CD4-positive, alpha-beta T cell treated with Interleukin-4 for 1 hour (primary cell): Measurements from ENCODE around the gene EFNA1.
"Not testable (repeated sequence)": the region's sequence is repeated elsewhere in the genome, so short reads cannot be mapped to it uniquely, and the experiment has no call there.

Experiments
- DNase-seq, 2 donors: peaks; one replicate each; pipeline ENCODE4 v3.0.0-alpha.2; 2020 to 2022

Gene EFNA1

DNA sequence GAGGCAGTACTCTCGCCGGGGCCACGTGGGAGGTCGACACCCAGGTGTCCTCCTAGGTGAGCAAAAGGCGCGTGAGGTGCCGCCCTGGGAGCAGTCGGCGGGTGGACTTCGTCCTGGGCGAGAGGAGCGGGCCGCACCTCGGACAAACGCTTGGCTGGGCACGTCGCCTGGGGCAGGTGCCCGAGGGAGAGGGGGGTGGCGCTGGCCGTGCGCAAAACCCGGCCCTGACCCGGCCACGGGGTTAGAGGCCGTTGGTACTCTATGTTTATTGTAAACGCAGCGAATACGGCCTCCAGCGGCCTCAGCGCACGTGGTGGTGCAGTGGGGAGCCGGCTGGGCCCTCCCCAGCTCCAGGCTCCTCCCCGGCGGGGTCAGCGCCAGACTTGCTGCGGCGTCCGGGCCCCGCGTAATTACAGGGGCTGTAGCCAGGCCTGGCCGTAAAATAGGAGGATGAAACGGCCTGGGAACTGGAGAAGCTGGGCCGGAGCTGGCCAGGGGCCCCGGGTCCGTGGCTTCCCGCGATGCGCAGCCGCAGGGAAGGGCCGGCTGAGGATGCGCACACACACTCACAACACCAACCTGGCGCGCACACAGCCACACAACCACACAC lies 1.6 kb upstream of the EFNA1 start:
- no peak for DNase-seq

DNA sequence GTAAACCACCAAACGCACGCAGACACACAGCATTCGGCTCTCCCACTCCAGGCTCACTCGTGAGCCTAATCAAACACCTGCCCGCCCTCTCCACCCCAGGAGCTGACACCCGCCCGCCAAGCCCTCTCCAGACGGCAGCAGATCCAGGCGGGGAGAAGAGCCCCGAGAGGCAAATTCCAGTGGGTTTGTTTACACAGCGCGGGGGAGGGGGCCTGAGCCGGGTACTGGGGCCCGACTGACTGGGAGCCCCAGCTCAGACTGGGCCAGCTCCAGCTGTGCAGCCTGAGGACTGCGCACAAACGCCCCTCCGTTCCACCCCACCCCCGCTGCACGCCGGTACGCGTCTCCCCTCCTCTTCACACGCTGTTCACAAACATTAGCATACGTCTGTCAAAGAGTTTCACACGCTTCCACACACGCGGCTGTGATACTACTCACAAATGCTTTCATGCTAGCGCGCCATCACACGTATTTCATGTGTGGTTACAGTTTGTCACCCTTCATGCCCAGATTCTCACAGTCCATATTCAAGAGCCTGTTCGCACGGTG lies 1.0 kb upstream of the EFNA1 start:
- DNase-seq = peak; percentile 32 to 46

DNA sequence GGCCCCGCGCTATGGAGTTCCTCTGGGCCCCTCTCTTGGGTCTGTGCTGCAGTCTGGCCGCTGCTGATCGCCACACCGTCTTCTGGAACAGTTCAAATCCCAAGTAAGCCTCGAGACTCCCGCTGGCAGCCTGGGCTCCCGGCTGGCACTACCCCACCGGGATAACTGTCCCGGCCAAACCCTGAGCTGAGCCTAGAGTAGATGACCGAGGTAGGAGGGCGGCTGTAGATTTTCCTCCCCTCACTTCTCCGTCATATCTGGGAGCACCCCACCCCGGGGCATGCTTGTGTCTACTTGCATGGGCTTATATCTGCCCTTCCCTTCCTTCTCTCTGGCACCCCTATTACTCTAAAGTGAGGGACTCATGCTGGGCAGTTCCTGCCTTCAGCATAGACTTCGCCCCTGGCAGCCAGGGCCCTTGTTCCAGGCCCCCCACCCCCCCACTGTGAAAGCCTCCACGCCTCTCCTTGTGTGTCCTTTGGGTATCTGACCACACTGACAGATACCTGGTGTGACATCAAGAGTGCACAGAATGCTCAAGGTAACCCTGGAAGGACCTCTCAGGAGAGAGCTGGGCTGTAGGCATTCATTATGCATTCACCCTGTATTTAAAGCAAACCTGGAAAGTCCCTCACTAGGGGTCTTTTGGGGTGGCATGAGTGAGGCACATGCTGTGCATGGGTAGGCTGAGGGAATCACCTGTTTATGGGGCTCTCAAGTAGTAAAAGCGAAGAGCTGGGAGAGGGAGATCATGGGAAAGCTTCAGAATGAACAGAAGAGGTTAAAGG lies 485 bp downstream of the EFNA1 start:
- no peak for DNase-seq

DNA sequence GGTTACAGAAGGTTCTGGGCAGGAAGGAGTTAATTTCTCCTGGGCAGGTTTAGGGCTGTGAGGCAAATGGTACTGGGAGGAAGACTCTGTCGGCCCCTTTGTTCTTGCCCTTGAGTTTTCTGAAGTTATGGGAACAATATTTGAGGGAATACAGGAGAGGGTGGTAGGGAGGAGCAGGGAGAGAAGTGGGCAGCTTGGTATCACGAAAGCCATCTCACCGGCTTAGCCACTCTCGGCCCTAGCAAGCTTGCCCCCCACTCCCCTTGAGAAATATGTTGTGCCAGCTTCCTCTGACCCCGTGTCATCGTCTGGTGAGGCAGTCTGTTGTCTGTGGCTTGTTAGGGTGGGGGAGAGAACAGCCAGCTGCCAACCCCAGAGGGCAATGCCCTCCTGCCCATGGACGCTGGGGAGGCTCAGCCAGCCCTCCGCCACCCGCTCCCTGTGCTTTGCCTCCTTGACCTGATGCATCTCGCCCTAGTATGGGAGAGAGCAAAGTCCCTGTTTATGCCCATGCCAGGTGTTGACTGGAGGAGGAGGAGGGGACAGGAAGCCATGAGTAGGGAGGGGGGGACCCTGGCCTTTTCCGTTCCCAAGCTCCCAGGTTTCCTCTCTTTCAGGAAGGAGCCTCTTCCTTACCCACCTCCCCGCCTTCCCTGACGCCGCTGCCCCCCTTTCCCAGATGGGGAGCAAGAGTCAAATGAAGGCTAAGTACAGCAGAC lies 1.2 kb downstream of the EFNA1 start:
- DNase-seq = no peak

DNA sequence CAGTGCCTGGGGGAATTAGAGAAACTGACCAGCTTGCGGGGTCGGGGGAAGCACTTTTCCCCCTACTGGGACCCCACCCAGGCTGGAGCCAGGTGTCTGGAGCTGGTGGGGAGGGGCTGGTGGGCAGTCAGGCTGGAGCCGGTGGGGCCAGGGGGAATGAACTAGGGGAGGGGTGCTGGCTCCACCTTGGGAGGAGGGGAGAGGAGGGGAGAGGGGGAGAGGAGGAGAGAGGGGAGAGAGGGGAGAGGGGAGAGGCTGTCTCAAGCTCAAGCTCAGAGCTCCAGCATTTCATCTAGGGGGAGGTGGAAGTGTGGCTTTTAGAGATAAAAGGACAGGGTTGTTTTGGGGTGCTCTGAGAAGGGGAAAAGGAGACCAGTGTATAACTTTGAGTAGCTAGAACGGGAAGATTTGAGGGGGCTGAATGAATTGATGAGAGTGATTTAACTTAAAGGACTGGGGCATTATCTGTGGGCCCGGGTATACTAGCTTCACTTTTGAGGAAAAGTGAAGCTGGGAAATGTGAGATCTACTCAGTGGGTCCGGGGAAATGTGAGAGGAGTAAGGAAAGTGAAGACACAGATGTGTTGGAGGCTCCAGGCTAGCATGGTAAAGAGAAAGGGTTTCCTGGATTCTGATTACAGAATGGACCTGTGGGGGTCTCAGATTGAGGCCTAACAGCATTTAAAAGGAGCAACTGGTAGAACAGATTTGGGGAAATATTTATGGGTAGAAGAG lies 2.8 kb downstream of the EFNA1 start:
- DNase-seq = no peak

DNA sequence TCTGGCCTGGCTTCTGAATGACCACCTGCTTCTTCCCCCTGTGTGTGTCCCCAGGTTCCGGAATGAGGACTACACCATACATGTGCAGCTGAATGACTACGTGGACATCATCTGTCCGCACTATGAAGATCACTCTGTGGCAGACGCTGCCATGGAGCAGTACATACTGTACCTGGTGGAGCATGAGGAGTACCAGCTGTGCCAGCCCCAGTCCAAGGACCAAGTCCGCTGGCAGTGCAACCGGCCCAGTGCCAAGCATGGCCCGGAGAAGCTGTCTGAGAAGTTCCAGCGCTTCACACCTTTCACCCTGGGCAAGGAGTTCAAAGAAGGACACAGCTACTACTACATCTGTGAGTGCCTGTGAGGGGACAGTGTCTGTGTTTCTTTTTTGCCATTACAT lies 3.6 kb downstream of the EFNA1 start:
- DNase-seq = no peak

DNA sequence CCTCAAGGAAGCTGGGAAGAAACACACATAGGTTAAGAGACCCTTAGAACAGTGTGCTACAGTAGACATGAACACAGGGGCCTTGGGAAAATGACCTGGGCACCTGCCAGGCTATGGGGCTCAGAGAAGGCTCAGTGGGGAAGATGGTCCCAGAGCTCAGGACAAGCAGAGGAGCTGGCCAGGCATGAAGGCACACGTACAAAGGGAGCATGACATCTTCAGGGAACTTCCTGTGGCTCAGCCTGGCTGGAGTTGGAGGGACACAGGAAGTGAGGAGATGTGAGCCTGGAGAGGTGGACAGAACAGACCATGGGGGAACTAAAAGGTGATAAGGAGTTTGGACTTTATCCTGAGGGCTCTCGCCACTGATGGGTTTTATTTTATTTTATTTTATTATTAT lies 4.2 kb downstream of the EFNA1 start:
- DNase-seq = no peak

DNA sequence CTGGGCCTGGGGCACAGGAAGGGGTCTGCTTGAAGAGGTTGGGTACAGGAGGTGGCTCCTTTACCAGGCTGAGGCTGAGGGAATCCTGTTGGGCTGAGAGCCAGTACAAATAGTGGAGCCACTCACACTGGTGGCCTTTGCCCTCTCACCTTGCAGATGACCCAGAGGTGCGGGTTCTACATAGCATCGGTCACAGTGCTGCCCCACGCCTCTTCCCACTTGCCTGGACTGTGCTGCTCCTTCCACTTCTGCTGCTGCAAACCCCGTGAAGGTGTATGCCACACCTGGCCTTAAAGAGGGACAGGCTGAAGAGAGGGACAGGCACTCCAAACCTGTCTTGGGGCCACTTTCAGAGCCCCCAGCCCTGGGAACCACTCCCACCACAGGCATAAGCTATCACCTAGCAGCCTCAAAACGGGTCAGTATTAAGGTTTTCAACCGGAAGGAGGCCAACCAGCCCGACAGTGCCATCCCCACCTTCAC lies 6.2 kb downstream of the EFNA1 start:
- DNase-seq = no peak

DNA sequence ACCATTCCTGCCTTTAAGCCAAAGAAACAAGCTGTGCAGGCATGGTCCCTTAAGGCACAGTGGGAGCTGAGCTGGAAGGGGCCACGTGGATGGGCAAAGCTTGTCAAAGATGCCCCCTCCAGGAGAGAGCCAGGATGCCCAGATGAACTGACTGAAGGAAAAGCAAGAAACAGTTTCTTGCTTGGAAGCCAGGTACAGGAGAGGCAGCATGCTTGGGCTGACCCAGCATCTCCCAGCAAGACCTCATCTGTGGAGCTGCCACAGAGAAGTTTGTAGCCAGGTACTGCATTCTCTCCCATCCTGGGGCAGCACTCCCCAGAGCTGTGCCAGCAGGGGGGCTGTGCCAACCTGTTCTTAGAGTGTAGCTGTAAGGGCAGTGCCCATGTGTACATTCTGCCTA lies 6.6 kb downstream of the EFNA1 start:
- no peak for DNase-seq

DNA sequence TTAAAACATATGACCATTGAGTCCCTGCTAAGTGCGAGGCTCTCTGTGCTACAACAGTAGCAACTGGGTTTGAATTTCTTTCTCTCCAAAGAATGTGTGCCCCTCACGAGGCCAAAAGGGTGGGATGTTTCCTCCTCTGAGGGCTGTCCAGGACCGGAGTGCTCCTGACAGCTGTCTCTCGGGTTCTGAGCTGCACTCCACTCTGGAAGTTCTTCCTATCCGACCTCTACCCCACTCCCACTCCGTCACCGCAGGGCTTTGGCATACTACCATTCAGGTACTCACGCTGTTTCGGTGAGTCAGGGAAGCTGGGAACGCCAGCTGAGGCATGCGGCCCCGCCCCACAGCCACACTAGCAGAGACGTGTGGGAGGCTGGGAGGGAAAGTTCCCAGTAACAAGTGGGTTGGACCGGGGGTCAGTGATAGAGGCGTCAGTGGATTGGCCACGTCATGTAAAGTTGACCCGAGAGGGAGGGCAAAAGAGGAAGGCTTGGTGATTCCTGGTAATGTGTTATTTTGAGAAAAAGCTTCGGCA lies 7.3 kb downstream of the EFNA1 start:
- peak; percentile 60 to 79 for DNase-seq

DNA sequence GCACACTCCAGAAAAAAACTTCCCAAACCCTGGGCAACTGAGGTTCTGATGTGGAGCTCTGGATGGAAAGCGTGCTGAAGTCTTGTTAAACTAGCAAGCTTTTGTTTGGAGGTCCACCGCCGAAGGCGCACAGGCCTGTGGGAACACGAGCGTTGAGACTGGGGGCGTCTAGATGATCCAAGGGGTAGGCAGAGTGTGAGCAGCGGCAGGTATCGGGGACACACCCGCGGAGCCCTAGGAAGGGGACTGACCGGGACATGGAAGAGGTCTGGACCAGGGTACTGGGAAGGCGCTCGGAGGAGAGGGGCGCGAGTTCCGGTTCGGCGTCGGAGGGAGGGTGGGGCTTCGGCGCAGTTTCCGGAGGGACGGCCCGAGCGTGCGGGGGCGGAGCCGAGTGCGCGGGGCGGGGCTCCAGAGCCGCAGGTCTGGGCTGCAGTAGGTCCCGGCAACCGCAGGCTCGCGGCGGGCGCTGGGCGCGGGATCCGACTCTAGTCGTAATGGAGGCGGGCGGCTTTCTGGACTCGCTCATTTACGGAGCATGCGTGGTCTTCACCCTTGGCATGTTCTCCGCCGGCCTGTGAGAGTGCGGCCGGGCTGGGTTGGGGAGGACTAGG lies 7.8 kb downstream of the EFNA1 start, which contains the start of gene SLC50A1:
Gene SLC50A1, plus strand, starts transcription at position 438 of the 614 bp plus-strand sequence. Its CDS starts 60 bp downstream, at position 498.
- DNase-seq = peak; percentile 93 to 95

DNA sequence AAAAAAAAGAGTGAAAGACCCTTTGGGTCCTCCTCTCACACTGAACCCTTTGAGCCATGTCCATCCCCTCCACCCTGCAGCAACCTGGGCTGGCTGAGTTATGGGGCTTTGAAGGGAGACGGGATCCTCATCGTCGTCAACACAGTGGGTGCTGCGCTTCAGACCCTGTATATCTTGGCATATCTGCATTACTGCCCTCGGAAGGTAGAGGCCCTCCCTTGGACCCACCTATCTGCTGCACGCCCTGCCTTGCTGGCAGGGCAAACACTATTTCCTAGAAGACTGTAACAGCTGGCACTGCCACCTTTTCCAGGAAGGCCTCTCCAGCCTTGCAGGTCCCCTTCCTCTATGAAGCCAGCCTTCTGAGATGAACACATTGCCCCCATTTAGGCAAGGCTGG lies 9.1 kb downstream of the EFNA1 start:
- peak; percentile 25 to 27 for DNase-seq

DNA sequence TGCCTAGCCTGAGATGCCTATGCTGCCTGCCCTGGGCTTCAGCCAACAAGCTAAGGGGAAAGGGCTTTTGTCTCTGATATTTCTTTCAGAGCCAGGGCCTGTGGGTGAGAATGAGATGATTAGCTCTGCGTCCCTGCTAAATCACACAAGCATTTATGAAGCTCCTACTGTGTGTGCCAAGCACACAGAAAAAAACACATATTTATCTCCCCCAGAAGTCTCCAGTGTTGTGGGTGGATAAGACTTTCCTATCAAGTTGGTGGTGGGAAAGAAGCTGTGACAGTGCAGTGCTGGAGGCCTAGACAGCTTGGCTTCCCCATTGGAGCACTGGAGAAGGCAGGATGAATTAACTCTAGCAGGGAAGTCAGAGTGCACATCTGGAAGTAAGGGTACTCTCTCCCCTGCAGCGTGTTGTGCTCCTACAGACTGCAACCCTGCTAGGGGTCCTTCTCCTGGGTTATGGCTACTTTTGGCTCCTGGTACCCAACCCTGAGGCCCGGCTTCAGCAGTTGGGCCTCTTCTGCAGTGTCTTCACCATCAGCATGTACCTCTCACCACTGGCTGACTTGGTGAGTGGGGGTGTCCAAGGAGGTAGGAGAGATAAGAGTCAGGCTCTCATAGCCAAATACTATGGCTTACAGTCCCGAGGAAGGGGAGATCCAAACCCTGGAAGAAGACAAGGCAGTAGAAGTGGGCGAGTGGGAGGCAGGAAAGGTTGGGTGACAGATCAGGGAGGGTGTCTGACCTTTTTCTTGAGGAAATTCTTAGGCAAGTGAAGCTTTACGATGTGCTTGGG lies 9.7 kb downstream of the EFNA1 start:
- DNase-seq = no peak

DNA sequence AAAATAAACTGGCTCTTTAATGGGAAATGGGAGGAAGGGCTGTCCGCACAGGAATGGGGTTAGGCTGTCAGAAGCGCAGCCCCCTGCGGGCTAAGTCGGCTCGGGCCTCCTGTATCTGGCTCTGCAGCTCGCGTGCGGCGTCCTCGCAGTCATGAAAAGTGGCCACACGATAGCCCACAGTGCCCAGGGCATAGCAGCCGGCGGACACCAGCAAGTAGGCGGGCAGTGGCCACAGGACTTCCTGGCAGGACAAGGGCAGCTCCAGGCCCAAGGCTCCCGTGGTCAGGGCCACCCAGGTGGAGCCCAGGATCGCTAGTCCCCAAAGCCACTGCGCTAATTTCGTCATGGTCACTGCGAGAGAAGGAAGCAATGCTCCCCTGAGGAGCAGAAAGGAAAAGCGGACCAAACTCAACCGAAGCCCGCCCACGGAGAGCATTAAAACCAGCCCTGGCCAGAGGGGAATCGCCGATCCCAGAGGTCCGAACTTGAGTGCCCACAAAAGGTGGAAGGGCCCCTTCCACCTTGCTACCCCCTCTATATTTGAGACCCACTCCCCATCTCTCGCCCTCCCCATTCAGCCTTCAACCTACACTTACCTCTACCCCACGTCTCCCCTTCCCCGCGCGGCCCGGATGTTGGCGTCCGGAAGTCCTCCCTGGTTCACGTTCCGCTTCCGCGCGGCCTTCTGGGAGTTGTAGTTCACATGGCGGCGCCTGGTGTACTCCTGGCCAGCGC lies 12.4 kb downstream of the EFNA1 start, which contains the start of gene DPM3:
Gene DPM3, minus strand, starts transcription at position 637 of the 735 bp plus-strand sequence. Its CDS starts 291 bp downstream, at position 346.
- peak; percentile 87 to 88 for DNase-seq

DNA sequence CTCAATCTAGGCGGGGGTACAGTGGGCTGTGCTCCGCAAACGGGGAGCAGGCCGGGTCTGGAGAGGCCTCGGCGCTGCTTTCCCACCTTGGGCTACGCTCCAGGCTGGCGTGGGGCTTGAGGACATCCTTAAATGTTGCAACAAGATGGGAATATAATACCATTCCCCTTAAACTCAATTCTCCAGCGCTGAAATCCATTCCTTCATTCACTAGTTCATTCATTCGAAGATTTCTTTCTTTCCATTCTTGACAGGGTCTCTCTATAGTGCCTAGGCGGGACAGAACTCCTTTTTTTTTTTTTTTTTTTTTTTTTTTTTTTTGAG lies 12.9 kb downstream of the EFNA1 start:
- DNase-seq = no peak

DNA sequence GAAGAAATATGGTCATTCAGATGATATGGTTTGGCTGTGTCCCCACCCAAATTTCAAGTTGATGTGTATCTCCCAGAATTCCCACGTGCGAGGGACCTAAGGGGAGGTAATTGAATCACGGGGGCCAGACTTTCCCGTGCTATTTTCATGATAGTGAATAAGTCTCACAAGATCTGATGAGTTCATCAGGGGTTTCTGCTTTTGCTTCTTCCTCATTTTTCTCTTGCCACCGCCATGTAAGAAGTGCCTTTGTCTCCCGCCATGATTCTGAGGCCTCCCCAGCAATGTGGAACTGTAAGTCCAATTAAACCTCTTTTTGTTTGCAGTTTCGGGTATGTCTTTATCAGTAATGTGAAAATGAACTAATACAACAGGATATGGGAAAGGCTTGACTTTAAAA lies 14.1 kb downstream of the EFNA1 start:
- DNase-seq = no peak

DNA sequence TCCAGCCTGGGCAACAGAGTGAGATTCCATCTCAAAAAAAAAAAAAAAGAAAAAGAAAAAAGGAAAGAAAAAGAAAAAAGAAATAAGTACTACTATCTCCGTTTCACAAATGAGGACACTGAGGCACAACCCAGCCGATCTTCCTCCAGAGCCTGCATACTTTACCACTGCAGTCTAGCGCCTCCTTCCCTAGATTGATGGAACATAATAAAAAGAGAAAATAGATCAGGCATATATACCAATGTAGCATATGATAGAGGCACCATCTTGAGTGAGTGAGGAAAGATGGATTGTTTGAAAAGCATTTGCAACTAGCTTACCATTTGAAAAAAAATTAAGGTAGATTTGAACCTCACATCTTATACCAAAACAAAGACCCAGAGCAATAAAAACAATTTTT lies 17.8 kb downstream of the EFNA1 start:
- no peak for DNase-seq

DNA sequence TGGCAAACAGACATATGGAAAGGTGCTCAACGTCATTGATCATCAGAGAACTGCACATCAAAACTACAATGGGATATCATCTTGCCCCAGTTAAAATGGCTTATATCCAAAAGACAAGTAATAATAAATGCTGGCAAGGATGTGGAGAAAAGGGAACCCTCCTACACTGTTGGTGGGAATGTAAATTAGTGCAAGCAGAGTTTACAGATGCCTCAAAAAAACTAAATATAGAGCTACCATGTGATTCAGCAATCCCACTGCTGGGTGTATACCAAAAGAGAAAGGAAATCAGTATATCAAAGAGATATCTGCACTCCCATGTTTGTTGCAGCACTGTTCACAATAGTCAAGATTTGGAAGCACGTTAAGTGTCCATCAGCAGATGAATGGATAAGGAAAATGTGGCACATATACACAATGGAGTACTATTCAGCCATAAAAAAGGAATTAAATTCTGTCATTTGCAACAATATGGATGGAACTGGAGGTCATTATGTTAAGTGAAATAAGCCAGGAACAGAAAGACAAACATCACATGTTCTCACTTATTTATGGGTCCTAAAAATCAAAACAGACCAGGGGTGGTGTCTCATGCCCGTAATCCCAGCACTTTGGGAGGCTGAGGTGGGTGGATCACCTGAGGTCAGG lies 28.4 kb downstream of the EFNA1 start:
- DNase-seq = not testable (repeated sequence)

DNA sequence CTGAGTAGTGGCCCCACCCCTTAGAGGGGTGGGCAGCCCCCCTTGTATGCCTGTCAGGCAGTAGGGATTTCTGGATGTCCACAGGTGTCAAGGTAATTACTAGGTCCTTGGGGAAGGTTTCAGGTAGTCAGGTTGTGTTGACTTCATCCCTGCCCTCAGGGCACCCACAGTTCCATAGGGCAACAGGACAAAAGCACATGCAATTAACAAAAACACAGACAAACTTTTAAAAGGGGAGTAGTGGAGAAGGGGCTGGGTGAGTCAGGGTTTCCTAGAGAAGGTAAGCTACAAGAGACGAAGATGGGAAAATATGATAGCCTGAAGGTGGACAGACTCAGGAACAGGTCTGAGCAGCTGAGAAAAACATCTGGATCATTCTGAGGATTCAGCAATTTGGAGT lies 31.3 kb downstream of the EFNA1 start:
- no peak for DNase-seq

DNA sequence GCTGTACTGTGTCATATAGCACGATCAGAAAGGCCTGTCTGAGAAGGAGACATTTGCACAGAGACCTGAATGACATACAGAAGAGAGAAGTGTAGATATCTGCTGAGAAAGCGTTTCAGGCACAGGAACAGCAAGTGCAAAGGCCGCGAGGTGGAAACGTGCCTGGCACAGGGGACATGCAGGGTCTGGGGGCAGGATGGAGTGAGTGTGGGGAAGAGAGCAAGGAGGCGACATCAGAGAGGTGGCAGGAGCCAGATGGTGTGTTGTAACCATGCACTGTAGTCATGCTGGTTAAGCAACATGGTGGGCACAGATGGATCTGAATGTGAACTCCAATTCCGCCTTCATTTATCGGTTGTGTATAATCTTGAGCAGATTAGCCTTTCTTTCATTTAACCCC lies 32.5 kb downstream of the EFNA1 start:
- no peak for DNase-seq
